ENCODE results near the gene TENT5D.
"Not testable (repeated sequence)": the region's sequence is repeated elsewhere in the genome, so short reads cannot be mapped to it uniquely, and the experiment has no call there.

The TENT5D gene

GRCh38 chrX:80420147-80420546 lies at the start of gene TENT5D:
TSS of gene TENT5D (plus strand) at chrX:80420447. CDS start at chrX:80442540, 22,093 bp downstream.
- DNase-seq (ENCODE audit: low spot score in 2 of 2), result no peak
- H3K4me3 Mint-ChIP-seq, result no peak within 1 kb of the TSS
- H3K27ac Mint-ChIP-seq, result no peak within 1 kb of the TSS
- H3K36me3 Mint-ChIP-seq, result no peaks in the 10 kb centered on the region
- no peak for ATAC-seq
- H3K4me1 Mint-ChIP-seq, result no peaks in the 10 kb centered on the region
- H3K9me3 Mint-ChIP-seq, result no peaks in the 10 kb centered on the region

- H3K9me3 Mint-ChIP-seq; H3K4me1 Mint-ChIP-seq; H3K27ac Mint-ChIP-seq; DNase-seq (ENCODE audit: low spot score in 2 of 2); H3K4me3 Mint-ChIP-seq; ATAC-seq; H3K36me3 Mint-ChIP-seq: not testable (repeated sequence)
These were observed 34.6 kb upstream of the TENT5D start for GRCh38 chrX:80385651-80386050.

- Mint-ChIP-seq H3K27ac (no peak overlapping the region), H3K4me1 (no peaks in the 10 kb centered on the region), H3K36me3 (no peaks in the 10 kb centered on the region), H3K9me3 (peaks cover 3% of the 10 kb centered on the region), H3K4me3 (no peak overlapping the region)
- no peak for DNase-seq (ENCODE audit: low spot score in 2 of 2)
- ATAC-seq, result no peak
These were observed 32.0 kb upstream of the TENT5D start for GRCh38 chrX:80388206-80388605.

- H3K9me3 Mint-ChIP-seq, result no peaks in the 10 kb centered on the region
- no peak for ATAC-seq
- no peaks in the 10 kb centered on the region for H3K36me3 Mint-ChIP-seq
- H3K4me3 Mint-ChIP-seq, result no peak overlapping the region
- DNase-seq (ENCODE audit: low spot score in 2 of 2), result no peak
- H3K4me1 Mint-ChIP-seq, result no peaks in the 10 kb centered on the region
- no peak overlapping the region for H3K27ac Mint-ChIP-seq
These were observed 8.2 kb upstream of the TENT5D start for GRCh38 chrX:80412042-80412441.

GRCh38 chrX:80423000-80423399 lies 2.8 kb downstream of the TENT5D start:
- DNase-seq (ENCODE audit: low spot score in 2 of 2) (no peak), ATAC-seq (no peak)
- H3K36me3 Mint-ChIP-seq, result no peaks in the 10 kb centered on the region
- H3K27ac Mint-ChIP-seq, result no peak overlapping the region
- H3K9me3 Mint-ChIP-seq, result peaks cover 2% of the 10 kb centered on the region
- H3K4me3 Mint-ChIP-seq, result no peak overlapping the region
- no peaks in the 10 kb centered on the region for H3K4me1 Mint-ChIP-seq

GRCh38 chrX:80423744-80424143 lies 3.5 kb downstream of the TENT5D start:
- DNase-seq (ENCODE audit: low spot score in 2 of 2) (no peak), ATAC-seq (no peak)
- H3K36me3 Mint-ChIP-seq, result no peaks in the 10 kb centered on the region
- H3K9me3 Mint-ChIP-seq, result peaks cover 2% of the 10 kb centered on the region
- H3K27ac Mint-ChIP-seq, result no peak overlapping the region
- H3K4me1 Mint-ChIP-seq, result no peaks in the 10 kb centered on the region
- H3K4me3 Mint-ChIP-seq, result no peak overlapping the region

GRCh38 chrX:80430826-80431504 lies 10.7 kb downstream of the TENT5D start:
- Mint-ChIP-seq H3K27ac (no peak overlapping the region), H3K36me3 (no peaks in the 10 kb centered on the region), H3K4me1 (no peaks in the 10 kb centered on the region), H3K4me3 (no peak overlapping the region), H3K9me3 (peaks cover 2% of the 10 kb centered on the region)
- ATAC-seq (no peak), DNase-seq (ENCODE audit: low spot score in 2 of 2) (no peak)

- no peak for ATAC-seq
These were observed 11.2 kb downstream of the TENT5D start for GRCh38 chrX:80431505-80431832.

GRCh38 chrX:80432441-80432840 lies 12.2 kb downstream of the TENT5D start:
- H3K27ac Mint-ChIP-seq, result no peak overlapping the region
- ATAC-seq (no peak), DNase-seq (ENCODE audit: low spot score in 2 of 2) (no peak)
- no peaks in the 10 kb centered on the region for H3K36me3 Mint-ChIP-seq
- no peak overlapping the region for H3K4me3 Mint-ChIP-seq
- H3K9me3 Mint-ChIP-seq, result no peaks in the 10 kb centered on the region
- H3K4me1 Mint-ChIP-seq, result no peaks in the 10 kb centered on the region

More at GRCh38 chrX:80431505-80431832, 11.2 kb downstream of the TENT5D start:
- Mint-ChIP-seq H3K36me3 (no peaks in the 10 kb centered on the region), H3K4me1 (no peaks in the 10 kb centered on the region), H3K27ac (no peak overlapping the region), H3K9me3 (peaks cover 2% of the 10 kb centered on the region), H3K4me3 (no peak overlapping the region)
- DNase-seq (ENCODE audit: low spot score in 2 of 2), result no peak

- Mint-ChIP-seq H3K4me1 (no peaks in the 10 kb centered on the region), H3K36me3 (no peaks in the 10 kb centered on the region), H3K9me3 (no peaks in the 10 kb centered on the region), H3K27ac (no peak overlapping the region), H3K4me3 (no peak overlapping the region)
- DNase-seq (ENCODE audit: low spot score in 2 of 2) (no peak), ATAC-seq (no peak)
These were observed 12.6 kb downstream of the TENT5D start for GRCh38 chrX:80432863-80433262.

GRCh38 chrX:80468166-80468565 lies 47.9 kb downstream of the TENT5D start:
- H3K4me1 Mint-ChIP-seq; H3K36me3 Mint-ChIP-seq; DNase-seq (ENCODE audit: low spot score in 2 of 2); H3K27ac Mint-ChIP-seq; ATAC-seq; H3K9me3 Mint-ChIP-seq; H3K4me3 Mint-ChIP-seq: not testable (repeated sequence)

DNA sequence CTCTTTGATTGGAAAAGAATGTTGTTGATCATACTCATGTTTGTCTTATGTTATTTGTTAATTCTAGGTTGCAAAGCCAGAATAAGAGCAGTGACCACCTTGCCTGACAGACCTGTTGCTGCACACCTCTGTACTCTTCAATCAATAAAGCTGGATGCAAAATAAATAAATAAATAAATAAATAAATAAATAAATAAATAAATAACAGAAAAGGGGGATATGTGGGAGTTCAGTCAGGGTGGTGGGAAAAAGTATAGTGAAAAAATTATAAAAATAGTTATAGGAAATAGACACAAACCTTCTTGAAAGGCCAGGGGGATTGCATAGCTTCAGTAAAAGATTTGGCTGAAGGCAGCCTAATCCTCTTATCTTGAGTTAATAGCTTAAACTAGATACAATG lies 51.3 kb downstream of the TENT5D start:
- Mint-ChIP-seq H3K4me3 (no peak overlapping the region), H3K4me1 (no peaks in the 10 kb centered on the region), H3K36me3 (no peaks in the 10 kb centered on the region), H3K27ac (no peak overlapping the region), H3K9me3 (peaks cover 3% of the 10 kb centered on the region)
- DNase-seq (ENCODE audit: low spot score in 2 of 2) (no peak), ATAC-seq (no peak)

DNA sequence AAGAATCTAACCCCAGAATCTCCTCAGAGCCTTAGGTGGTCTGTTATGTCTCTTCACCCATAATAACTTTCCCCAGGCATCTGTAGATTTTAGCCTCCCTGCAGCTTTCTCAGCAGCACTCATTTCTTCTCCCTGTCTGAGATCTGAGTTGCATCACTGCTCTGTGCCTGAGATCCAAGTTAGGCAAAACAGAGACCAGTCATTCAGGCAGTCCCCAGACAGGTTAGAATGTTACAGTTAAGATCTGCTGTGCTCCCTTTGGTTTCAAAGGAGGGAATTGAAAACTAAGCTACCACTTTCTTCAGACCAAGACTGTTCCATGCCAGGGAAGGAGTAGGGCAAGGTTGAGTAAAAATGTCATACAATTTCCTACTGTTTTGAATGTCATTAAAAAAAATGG lies 65.3 kb downstream of the TENT5D start:
- ATAC-seq, result no peak
- Mint-ChIP-seq H3K4me3 (no peak overlapping the region), H3K27ac (no peak overlapping the region), H3K4me1 (no peaks in the 10 kb centered on the region), H3K9me3 (peaks cover 2% of the 10 kb centered on the region), H3K36me3 (no peaks in the 10 kb centered on the region)
- no peak for DNase-seq (ENCODE audit: low spot score in 2 of 2)

GRCh38 chrX:80486299-80486698 lies 66.1 kb downstream of the TENT5D start:
- Mint-ChIP-seq H3K4me3 (no peak overlapping the region), H3K36me3 (no peaks in the 10 kb centered on the region), H3K9me3 (peaks cover 2% of the 10 kb centered on the region), H3K4me1 (no peaks in the 10 kb centered on the region), H3K27ac (no peak overlapping the region)
- no peak for ATAC-seq
- DNase-seq (ENCODE audit: low spot score in 2 of 2), result no peak

DNA sequence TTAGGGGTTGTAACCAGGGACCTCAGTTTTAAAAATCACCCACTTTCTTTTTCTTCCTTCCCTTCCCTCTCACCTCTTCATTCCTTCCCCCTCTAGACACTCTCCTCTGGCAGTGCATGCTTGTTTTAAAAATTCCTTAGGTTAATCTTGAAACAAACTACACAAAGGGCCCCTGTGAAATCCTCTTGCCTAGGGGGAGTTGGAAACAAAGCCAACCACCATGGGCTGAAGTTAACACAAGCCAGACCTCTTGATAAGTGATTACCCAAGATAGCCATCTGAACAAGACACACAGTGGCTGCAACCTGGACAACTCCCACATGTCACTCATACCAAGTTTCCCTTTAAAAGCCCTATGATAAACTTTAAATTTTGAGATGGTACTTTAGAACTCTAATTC lies 68.9 kb downstream of the TENT5D start:
- DNase-seq (ENCODE audit: low spot score in 2 of 2), result no peak
- Mint-ChIP-seq H3K27ac (no peak overlapping the region), H3K9me3 (peaks cover 5% of the 10 kb centered on the region), H3K36me3 (no peaks in the 10 kb centered on the region), H3K4me3 (no peak overlapping the region), H3K4me1 (no peaks in the 10 kb centered on the region)
- ATAC-seq, result no peak

Measured in stimulated activated effector memory CD8-positive, alpha-beta T cell treated with anti-CD3 and anti-CD28 coated beads, Interleukin-12 subunit alpha, Interleukin-12 subunit beta, amount 100 ng/mL, for 72 hours (primary cell).